IMR-90 (cell line): Measurements from ENCODE around the gene GPC2. TPM values are rescaled to one million over a fixed set of nuclear protein-coding genes. Genes with fewer than 3 reads are reported as not detected.
"Not testable (repeated sequence)": the region's sequence is repeated elsewhere in the genome, so short reads cannot be mapped to it uniquely, and the experiment has no call there.

Source experiments
- ATAC-seq: fragments of 200-7000 bp; cut with Tn5 transposase; 2 replicates; pipeline ENCODE4 v1.9.1; 2020; ENCODE audit warnings: low read depth, mild to moderate bottlenecking, moderate library complexity
- BruUV-seq: library from RNA; stranded (reverse); fragments of 400-500 nt; replicated peaks from 2 replicates; lab custom pipeline; 2021; lab: Mats Ljungman, UMichigan
- CTCF ChIA-PET: fragments of 300-600 bp; formaldehyde crosslinking; extraction: SDS; loops from one replicate; lab custom pipeline; 2021; ENCODE audit warnings: antibody characterized with exemption; lab: Yijun Ruan, JAX
- POLR2A ChIA-PET: fragments of 300-600 bp; sonication (Branson Sonifier 250); formaldehyde crosslinking; loops from one replicate; lab custom pipeline; 2022; ENCODE audit warnings: antibody characterized with exemption; ENCODE audit not compliant: unreplicated experiment; lab: Charles Lee
- DNase-seq: peaks from one replicate; pipeline ENCODE4 v3.0.0; 2013
- H2AFZ ChIP-seq: replicated peaks from 2 replicates; pipeline ENCODE3; 2013; ENCODE audit warnings: low read length, mild to moderate bottlenecking; ENCODE audit not compliant: poor library complexity
- H2AK5ac ChIP-seq: 2 replicates; pipeline ENCODE4 v1.6.1; 2013; ENCODE audit warnings: low read depth, low read length, inconsistent platforms
- H2AK9ac ChIP-seq: replicated peaks from 2 replicates; pipeline ENCODE3; 2013; ENCODE audit warnings: mild to moderate bottlenecking, low read depth, low read length, moderate library complexity; ENCODE audit not compliant: poor library complexity
- H2BK120ac ChIP-seq: 2 replicates; pipeline ENCODE4 v1.6.1; 2013; ENCODE audit warnings: low read depth, low read length, inconsistent platforms
- H2BK15ac ChIP-seq: 3 replicates; pipeline ENCODE4 v1.6.1; 2013; ENCODE audit warnings: low read depth, low read length, inconsistent platforms
- H2BK20ac ChIP-seq: 2 replicates; pipeline ENCODE4 v1.6.1; 2013; ENCODE audit warnings: low read depth, mild to moderate bottlenecking, inconsistent platforms, low read length, moderate library complexity
- H2BK5ac ChIP-seq: 2 replicates; pipeline ENCODE4 v1.6.1; 2013; ENCODE audit warnings: mild to moderate bottlenecking, low read depth, low read length, inconsistent platforms; ENCODE audit not compliant: poor library complexity, severe bottlenecking
- H3K14ac ChIP-seq: replicated peaks from 2 replicates; pipeline ENCODE4 v1.6.1; 2013; ENCODE audit warnings: low read depth, low read length, inconsistent platforms
- H3K18ac ChIP-seq: 2 replicates; pipeline ENCODE4 v1.6.1; 2013; ENCODE audit warnings: low read depth, low read length, control low read depth
- H3K23ac ChIP-seq: 2 replicates; pipeline ENCODE4 v1.6.1; 2013; ENCODE audit warnings: low read depth, low read length, inconsistent platforms
- H3K27ac ChIP-seq: 2 replicates; pipeline ENCODE4 v1.5.1; 2013; ENCODE audit warnings: mild to moderate bottlenecking, control low read depth, low read length; ENCODE audit not compliant: insufficient read depth
- H3K27me3 ChIP-seq: 2 replicates; pipeline ENCODE4 v1.6.1; 2013; ENCODE audit warnings: low read length; ENCODE audit not compliant: control insufficient read depth, insufficient read depth
- H3K36me3 ChIP-seq: 2 replicates; pipeline ENCODE4 v1.6.1; 2013; ENCODE audit warnings: low read length, mixed read lengths; ENCODE audit not compliant: control insufficient read depth, insufficient read depth
- H3K4ac ChIP-seq: 2 replicates; pipeline ENCODE4 v1.6.1; 2013; ENCODE audit warnings: low read depth, low read length, inconsistent platforms
- H3K4me1 ChIP-seq: 2 replicates; pipeline ENCODE4 v1.6.1; 2013; ENCODE audit warnings: low read length, mixed read lengths; ENCODE audit not compliant: control insufficient read depth, insufficient read depth
- H3K4me2 ChIP-seq: 2 replicates; pipeline ENCODE4 v1.6.1; 2013; ENCODE audit warnings: low read depth, mild to moderate bottlenecking, control low read depth, low read length, moderate library complexity
- H3K4me3 ChIP-seq: 2 replicates; pipeline ENCODE4 v1.5.1; 2013; ENCODE audit warnings: low read depth, mild to moderate bottlenecking, control low read depth, low read length, moderate library complexity; ENCODE audit not compliant: insufficient read depth
- H3K56ac ChIP-seq: 2 replicates; pipeline ENCODE4 v1.6.1; 2013; ENCODE audit warnings: low read length, inconsistent platforms; ENCODE audit not compliant: insufficient read depth; ENCODE audit errors: extremely low read depth
- H3K79me1 ChIP-seq, 2 experiments: 2 replicates each; pipeline ENCODE4 v1.6.1; 2013; ENCODE audit warnings: low read length in 2 of 2, inconsistent platforms in 1 of 2, low read depth in 1 of 2
- H3K9ac ChIP-seq: 2 replicates; pipeline ENCODE4 v1.6.1; 2013; ENCODE audit warnings: low read depth, low read length, control low read depth
- H3K9me1 ChIP-seq: 2 replicates; pipeline ENCODE4 v1.6.1; 2013; ENCODE audit warnings: low read length, inconsistent platforms; ENCODE audit not compliant: insufficient read depth
- H3K9me3 ChIP-seq: 2 replicates; pipeline ENCODE4 v1.6.1; 2013; ENCODE audit warnings: low read length; ENCODE audit not compliant: control insufficient read depth, insufficient read depth
- H4K20me1 ChIP-seq: 2 replicates; pipeline ENCODE4 v1.6.1; 2013; ENCODE audit warnings: low read length, inconsistent platforms; ENCODE audit not compliant: insufficient read depth
- H4K5ac ChIP-seq: 2 replicates; pipeline ENCODE4 v1.6.1; 2013; ENCODE audit warnings: mild to moderate bottlenecking, low read depth, low read length, control low read depth
- H4K8ac ChIP-seq, 2 experiments: 2 replicates each; pipeline ENCODE4 v1.6.1; 2013; ENCODE audit warnings: low read depth in 2 of 2, low read length in 2 of 2, control low read depth in 1 of 2, inconsistent platforms in 1 of 2
- H4K91ac ChIP-seq: 2 replicates; pipeline ENCODE4 v1.6.1; 2013; ENCODE audit warnings: low read depth, low read length, inconsistent platforms; ENCODE audit not compliant: insufficient read depth
- BHLHE40 ChIP-seq: fragments of 150-350 bp; IDR thresholded peaks from 2 replicates; pipeline ENCODE4 v1.6.1; 2016; ENCODE audit warnings: mild to moderate bottlenecking, low read depth, low read length
- CEBPB ChIP-seq: IDR thresholded peaks from 2 replicates; pipeline ENCODE4 v1.6.1; 2012; ENCODE audit warnings: low read depth, low read length, improper control_type of control experiment
- CHD1 ChIP-seq: IDR thresholded peaks from 2 replicates; pipeline ENCODE4 v1.6.1; 2012; ENCODE audit warnings: low read depth, low read length, improper control_type of control experiment
- CTCF ChIP-seq: conservative IDR thresholded peaks from 2 replicates; pipeline ENCODE4 v1.5.1; 2012; ENCODE audit warnings: mild to moderate bottlenecking, low read depth, low read length, improper control_type of control experiment
- MAFK ChIP-seq: IDR thresholded peaks from 2 replicates; pipeline ENCODE4 v1.6.1; 2012; ENCODE audit warnings: low read depth, low read length, improper control_type of control experiment
- MAZ ChIP-seq: IDR thresholded peaks from 2 replicates; pipeline ENCODE4 v1.6.1; 2012; ENCODE audit warnings: low read depth, mild to moderate bottlenecking, low read length, improper control_type of control experiment, moderate library complexity, borderline replicate concordance
- RAD21 ChIP-seq: IDR thresholded peaks from 2 replicates; pipeline ENCODE4 v1.6.1; 2012; ENCODE audit warnings: low read length, improper control_type of control experiment
- RCOR1 ChIP-seq: IDR thresholded peaks from 2 replicates; pipeline ENCODE4 v1.6.1; 2012; ENCODE audit warnings: mild to moderate bottlenecking, low read length, improper control_type of control experiment; ENCODE audit not compliant: insufficient replicate concordance
- RFX5 ChIP-seq: IDR thresholded peaks from 2 replicates; pipeline ENCODE4 v1.8.0; 2012; ENCODE audit warnings: low read depth, mild to moderate bottlenecking, low read length, moderate library complexity
- WGBS, 2 experiments: methylation state at CpG; one replicate each; pipeline versions ENCODE4 v1.1.5 to v1.1.7; 2013; ENCODE audit warnings: missing lambda C conversion rate in 2 of 2; ENCODE audit not compliant: insufficient read length in 1 of 2; ENCODE audit errors: extremely low coverage in 2 of 2; 5-methylcytosine and 5-hydroxymethylcytosine counted together
- dilution Hi-C: fragments of 300-500 bp; cut with HindIII; formaldehyde crosslinking; loops from one replicate; pipeline ENCODE4 v1.14.3; 2018; ENCODE audit warnings: low sequenced_read_pairs; ENCODE audit not compliant: unreplicated experiment
- in situ Hi-C: fragments of 300-500 bp; cut with MboI; formaldehyde crosslinking; loops from 3 replicates; pipeline ENCODE4 v1.14.3; 2019; ENCODE audit warnings: low sequenced_read_pairs, inconsistent platforms, mixed read lengths
- intact Hi-C: fragments of 100-400 bp; cut with micrococcal nuclease; formaldehyde crosslinking; loops from 2 replicates; pipeline ENCODE4 v1.10.0; 2022
- polyA plus RNA-seq, 3 experiments: library from polyadenylated mRNA; depleted of rRNA; stranded (reverse); fragments of >200 nt; gene quantifications; 2 replicates each; pipeline ENCODE4 v1.2.3, GENCODE V29; 2012; ENCODE audit warnings: low replicate concordance in 1 of 3
- total RNA-seq: library from RNA; depleted of rRNA; stranded (reverse); fragments of >200 nt; gene quantifications from 2 replicates; pipeline ENCODE4 v1.2.3, GENCODE V29; 2012

GPC2 gene
- total and polyA plus RNA-seq, 2 of the 4 experiments (the other 2 are of a cell fraction), result 1.8 to 6.0 TPM

DNA sequence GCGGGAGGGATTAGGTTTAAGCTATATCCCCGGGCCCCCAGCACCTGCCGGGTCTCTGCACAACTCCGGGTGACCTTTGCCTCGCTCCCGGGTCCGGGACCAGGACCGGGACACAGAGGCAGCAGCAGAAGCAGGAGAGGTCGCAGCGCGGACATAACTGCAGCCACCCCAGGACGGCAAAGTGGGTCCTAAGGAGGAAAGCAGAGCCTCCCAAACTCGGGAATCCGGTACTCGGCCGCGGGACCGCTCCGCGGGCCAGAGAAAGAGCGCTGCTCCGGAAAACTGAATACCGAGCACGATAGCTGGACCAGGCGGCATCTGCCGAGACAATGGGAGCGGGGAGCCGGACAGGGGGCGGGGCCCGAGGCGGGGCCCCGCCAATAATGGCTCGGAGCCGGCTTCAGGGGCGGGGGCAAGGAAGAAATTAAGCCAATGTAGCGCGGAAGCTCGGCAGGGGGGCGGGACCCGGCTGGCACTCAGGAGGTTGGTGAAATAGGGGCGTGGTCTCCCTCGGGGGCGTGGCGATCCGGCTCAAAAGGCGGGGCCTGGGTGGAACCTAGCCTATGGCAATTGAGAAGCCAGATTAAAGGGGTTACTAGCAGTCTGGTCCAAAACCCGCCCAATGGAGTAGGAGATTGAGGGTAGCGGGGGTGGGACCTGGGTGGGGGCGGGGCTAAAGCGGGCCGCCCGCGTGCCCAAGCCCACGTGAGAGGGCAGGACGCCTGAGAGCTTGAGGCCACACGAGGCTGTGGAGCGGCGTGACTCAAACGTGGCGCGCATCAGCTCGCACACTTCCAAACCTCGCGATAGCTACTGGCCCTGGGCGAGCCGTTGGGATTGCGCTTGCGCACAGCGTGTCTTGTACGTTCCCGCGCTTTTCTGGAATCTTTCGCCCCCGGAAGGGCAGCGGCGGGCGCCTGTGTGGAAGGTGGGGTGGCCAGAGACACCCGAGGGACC is at the start of gene GPC2, which contains the start of gene STAG3 (continued):
- TF ChIP-seq CTCF (no peak), CHD1 (no peak), MAFK (no peak), RCOR1 (no peak), BHLHE40 (peak; percentile 75), RAD21 (no peak), MAZ (no peak), RFX5 (no peak), CEBPB (peak; percentile 7; the same call in 1 of the 2 replicates)

DNA sequence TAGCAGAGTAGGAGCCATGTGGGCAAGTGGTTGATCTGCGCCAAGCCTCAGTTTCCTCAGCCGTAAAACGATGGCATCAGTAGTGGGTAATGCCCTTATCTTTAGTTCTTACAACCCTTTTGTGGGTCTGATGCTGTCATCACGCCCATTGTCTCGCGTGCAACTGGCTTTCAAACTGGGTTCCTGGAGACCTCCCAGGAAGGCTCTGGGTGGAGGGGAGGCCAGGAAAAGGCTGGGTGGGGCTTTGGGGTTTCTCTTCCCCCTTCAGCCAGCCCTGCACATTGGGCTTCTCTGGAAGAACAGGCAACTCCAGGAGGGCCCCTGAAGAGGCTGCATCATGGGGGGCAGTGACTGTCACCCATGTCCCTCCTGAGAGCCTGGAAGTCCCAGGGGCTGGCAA is 47.7 kb upstream of the GPC2 start:
- H2BK5ac ChIP-seq, H4K91ac ChIP-seq, BruUV-seq, ATAC-seq, intact Hi-C loops, H3K9ac ChIP-seq, H3K14ac ChIP-seq, H3K27me3 ChIP-seq, H4K20me1 ChIP-seq, H3K27ac ChIP-seq, H2AFZ ChIP-seq, H3K9me1 ChIP-seq, H3K79me1 ChIP-seq, POLR2A ChIA-PET, DNase-seq, H4K5ac ChIP-seq, H2BK20ac ChIP-seq, H3K4me2 ChIP-seq, CTCF ChIA-PET, dilution Hi-C loops, H4K8ac ChIP-seq, H2AK9ac ChIP-seq, H3K23ac ChIP-seq, H3K56ac ChIP-seq, H2BK120ac ChIP-seq, H3K18ac ChIP-seq, H2AK5ac ChIP-seq, in situ Hi-C loops, H2BK15ac ChIP-seq, H3K4ac ChIP-seq, H3K4me1 ChIP-seq, H3K9me3 ChIP-seq, H3K4me3 ChIP-seq: not testable (repeated sequence)
- peaks cover 18% of the 10 kb centered on the region; the same call in 1 of the 2 replicates for H3K36me3 ChIP-seq
- 86% methylated on average over 1 of the region's 6 CpGs; no CpG with 5 or more reads in 1 of the 2 experiments for WGBS, 2 experiments
